OCI-LY7 (cell line): ENCODE results near the gene HDAC4. TPM values are rescaled to one million over a fixed set of nuclear protein-coding genes. Genes with fewer than 3 reads are reported as not detected.

Experiments used
- BruUV-seq: library from RNA; stranded (reverse); fragments of 400-500 nt; replicated peaks from 2 replicates; lab custom pipeline; 2021; lab: Mats Ljungman, UMichigan
- CTCF ChIA-PET: fragments of 300-600 bp; sonication (Branson Sonifier 250); formaldehyde crosslinking; loops from one replicate; lab custom pipeline; 2022; ENCODE audit warnings: antibody characterized with exemption; ENCODE audit not compliant: unreplicated experiment; lab: Charles Lee
- POLR2A ChIA-PET: fragments of 300-600 bp; sonication (Branson Sonifier 250); formaldehyde crosslinking; loops from one replicate; lab custom pipeline; 2022; ENCODE audit warnings: antibody characterized with exemption; lab: Charles Lee
- DNase-seq: peaks from one replicate; pipeline ENCODE4 v3.0.0-alpha.2; 2015; ENCODE audit warnings: low spot score
- H2AFZ ChIP-seq: fragments of 200-600 bp; sonication (generic), shearing (Covaris generic); 2 replicates; pipeline ENCODE4 v1.6.1; 2014; ENCODE audit warnings: mild to moderate bottlenecking, antibody characterized with exemption, low read length, moderate library complexity
- H3K27ac ChIP-seq: fragments of 200-600 bp; sonication (generic); 2 replicates; pipeline ENCODE4 v1.5.1; 2014; ENCODE audit warnings: mixed run types, low read depth, mild to moderate bottlenecking, moderate library complexity, low read length, inconsistent platforms; ENCODE audit not compliant: poor library complexity, severe bottlenecking
- H3K36me3 ChIP-seq: fragments of 200-600 bp; sonication (generic); 2 replicates; pipeline ENCODE4 v1.6.1; 2014; ENCODE audit warnings: mild to moderate bottlenecking, antibody characterized with exemption, low read length, moderate library complexity, mixed read lengths; ENCODE audit not compliant: insufficient read depth
- H3K4me1 ChIP-seq: fragments of 200-600 bp; sonication (generic); 2 replicates; pipeline ENCODE4 v1.5.1; 2014; ENCODE audit warnings: mild to moderate bottlenecking, low read length; ENCODE audit not compliant: insufficient read depth, poor library complexity, severe bottlenecking
- H3K4me2 ChIP-seq: fragments of 200-600 bp; sonication (generic); 2 replicates; pipeline ENCODE4 v1.6.1; 2014; ENCODE audit warnings: mild to moderate bottlenecking, low read length
- H3K4me3 ChIP-seq: fragments of 200-600 bp; sonication (generic); 2 replicates; pipeline ENCODE4 v1.5.1; 2014; ENCODE audit warnings: mild to moderate bottlenecking, low read depth, low read length; ENCODE audit not compliant: poor library complexity, severe bottlenecking
- H3K79me2 ChIP-seq: fragments of 200-600 bp; sonication (generic); 2 replicates; pipeline ENCODE4 v1.6.1; 2016; ENCODE audit warnings: low read depth, mild to moderate bottlenecking, low read length, moderate library complexity, mixed read lengths; ENCODE audit not compliant: insufficient read depth
- H3K9me2 ChIP-seq: fragments of 200-600 bp; sonication (generic); 2 replicates; pipeline ENCODE4 v1.6.1; 2016; ENCODE audit warnings: mild to moderate bottlenecking, low read length, mixed read lengths; ENCODE audit not compliant: insufficient read depth
- H3K9me3 ChIP-seq: fragments of 200-600 bp; sonication (generic); 2 replicates; pipeline ENCODE4 v1.6.1; 2014; ENCODE audit warnings: mild to moderate bottlenecking, mixed run types, low read length, mixed read lengths
- H4K20me1 ChIP-seq: fragments of 200-600 bp; sonication (generic); 2 replicates; pipeline ENCODE4 v1.6.1; 2014; ENCODE audit warnings: mild to moderate bottlenecking, antibody characterized with exemption, low read length, moderate library complexity, mixed read lengths; ENCODE audit not compliant: insufficient read depth
- EZH2phosphoT487 ChIP-seq: fragments of 200-600 bp; sonication (generic); IDR thresholded peaks from 2 replicates; pipeline ENCODE4 v1.6.1; 2018; ENCODE audit warnings: low read depth, borderline replicate concordance, mild to moderate bottlenecking, mixed run types, antibody characterized with exemption, low read length, moderate library complexity, mixed read lengths
- intact Hi-C: fragments of 100-400 bp; cut with micrococcal nuclease; formaldehyde crosslinking; loops from one replicate; pipeline ENCODE4 v1.10.0; 2022; ENCODE audit not compliant: unreplicated experiment
- total RNA-seq, 2 experiments: library from RNA; depleted of rRNA in 1 of 2; stranded (reverse); fragments of >200 nt in 1 of 2; shearing (Covaris generic) in 1 of 2; gene quantifications; 2 replicates each; pipeline ENCODE4 v1.2.3, GENCODE V29; 2014 to 2022
- TF ChIP-seq, protein P1 (sequence below): fragments of 200-600 bp; sonication (generic); conservative IDR thresholded peaks from 2 replicates; pipeline ENCODE4 v1.5.1; 2014; ENCODE audit warnings: mild to moderate bottlenecking, antibody characterized with exemption, low read length, moderate library complexity, mixed read lengths

HDAC4 gene
- total RNA-seq, 2 experiments from 2014 or later = 10.2 to 20.6 TPM

DNA sequence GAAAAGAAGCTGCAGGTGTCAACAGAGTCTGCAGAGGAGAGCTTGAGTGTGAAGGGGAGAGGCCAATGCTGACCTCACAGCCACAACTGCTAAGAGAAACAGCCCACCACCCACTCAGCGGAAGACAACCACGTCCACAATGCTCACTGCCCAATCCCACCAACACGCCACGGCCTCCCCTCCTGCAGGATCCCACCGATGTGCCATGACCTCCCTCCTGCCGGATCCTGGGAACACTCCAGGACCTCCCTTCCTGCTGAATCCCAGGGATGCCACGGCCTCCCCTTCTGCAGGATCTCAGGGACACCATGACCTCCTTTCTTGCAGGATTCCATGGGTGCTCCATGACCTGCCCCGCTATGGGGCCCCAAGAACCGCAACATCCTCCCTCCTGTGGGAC is 285.2 kb downstream of the HDAC4 start:
- ChIA-PET POLR2A (no interaction called here), CTCF (no interaction called here)
- no peak for TF ChIP-seq EZH2phosphoT487
- TF ChIP-seq, protein P1, sequence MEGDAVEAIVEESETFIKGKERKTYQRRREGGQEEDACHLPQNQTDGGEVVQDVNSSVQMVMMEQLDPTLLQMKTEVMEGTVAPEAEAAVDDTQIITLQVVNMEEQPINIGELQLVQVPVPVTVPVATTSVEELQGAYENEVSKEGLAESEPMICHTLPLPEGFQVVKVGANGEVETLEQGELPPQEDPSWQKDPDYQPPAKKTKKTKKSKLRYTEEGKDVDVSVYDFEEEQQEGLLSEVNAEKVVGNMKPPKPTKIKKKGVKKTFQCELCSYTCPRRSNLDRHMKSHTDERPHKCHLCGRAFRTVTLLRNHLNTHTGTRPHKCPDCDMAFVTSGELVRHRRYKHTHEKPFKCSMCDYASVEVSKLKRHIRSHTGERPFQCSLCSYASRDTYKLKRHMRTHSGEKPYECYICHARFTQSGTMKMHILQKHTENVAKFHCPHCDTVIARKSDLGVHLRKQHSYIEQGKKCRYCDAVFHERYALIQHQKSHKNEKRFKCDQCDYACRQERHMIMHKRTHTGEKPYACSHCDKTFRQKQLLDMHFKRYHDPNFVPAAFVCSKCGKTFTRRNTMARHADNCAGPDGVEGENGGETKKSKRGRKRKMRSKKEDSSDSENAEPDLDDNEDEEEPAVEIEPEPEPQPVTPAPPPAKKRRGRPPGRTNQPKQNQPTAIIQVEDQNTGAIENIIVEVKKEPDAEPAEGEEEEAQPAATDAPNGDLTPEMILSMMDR = no peak
- Histone ChIP-seq H3K9me2 (no peaks in the 10 kb centered on the region), H3K4me2 (no peak overlapping the region), H3K27ac (no peak overlapping the region), H2AFZ (no peak overlapping the region), H3K9me3 (no peaks in the 10 kb centered on the region), H3K36me3 (no peaks in the 10 kb centered on the region), H4K20me1 (no peaks in the 10 kb centered on the region), H3K4me1 (no peaks in the 10 kb centered on the region), H3K4me3 (no peak overlapping the region), H3K79me2 (no peaks in the 10 kb centered on the region)
- BruUV-seq = no TSS peak
- no peak for DNase-seq
- intact Hi-C loops = no loop called here

GRCh38 chr2:239114616-239115265 is 286.1 kb downstream of the HDAC4 start:
- Histone ChIP-seq H3K27ac (no peak overlapping the region), H4K20me1 (no peaks in the 10 kb centered on the region), H3K79me2 (no peaks in the 10 kb centered on the region), H3K9me3 (no peaks in the 10 kb centered on the region), H3K4me2 (no peak overlapping the region), H2AFZ (no peak overlapping the region), H3K4me3 (no peak overlapping the region), H3K36me3 (no peaks in the 10 kb centered on the region), H3K9me2 (no peaks in the 10 kb centered on the region), H3K4me1 (no peaks in the 10 kb centered on the region)
- no peak for DNase-seq
- intact Hi-C loops = no loop called here
- CTCF ChIA-PET = no interaction called here
- no TSS peak for BruUV-seq
- POLR2A ChIA-PET = no interaction called here
- TF ChIP-seq, protein P1 = no peak
- TF ChIP-seq EZH2phosphoT487 = no peak

DNA sequence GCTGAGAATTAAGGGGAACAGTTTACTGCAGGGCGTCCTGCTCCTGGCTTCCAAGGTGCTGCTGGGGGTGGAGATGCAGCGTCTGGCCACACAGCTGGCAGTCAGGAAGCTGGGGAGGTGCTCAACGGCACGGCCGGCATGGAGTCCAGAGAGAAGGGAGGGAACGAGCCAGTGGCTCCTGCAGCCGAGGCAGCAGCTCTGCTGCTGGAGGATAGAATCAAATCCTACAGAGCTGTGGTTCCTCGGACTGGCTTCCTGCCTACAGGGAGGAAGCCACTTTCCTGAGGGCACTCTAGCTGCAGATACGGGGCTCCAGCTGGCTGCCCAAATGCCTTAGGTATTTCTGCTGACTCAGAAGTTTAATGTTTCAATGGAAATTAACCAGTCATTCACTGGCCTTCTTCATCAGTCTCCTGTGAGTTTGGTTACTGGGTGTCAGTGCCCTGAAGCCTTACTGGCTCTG is 286.7 kb downstream of the HDAC4 start:
- H3K4me2 ChIP-seq = no peak overlapping the region

More for the DNA sequence above, 286.7 kb downstream of the HDAC4 start:
- H3K4me3 ChIP-seq = no peak overlapping the region
- no peak for TF ChIP-seq EZH2phosphoT487
- no peaks in the 10 kb centered on the region for H4K20me1 ChIP-seq
- no peaks in the 10 kb centered on the region for H3K9me2 ChIP-seq
- H3K27ac ChIP-seq = no peak overlapping the region
- intact Hi-C loops = no loop called here
- no peak overlapping the region for H2AFZ ChIP-seq
- H3K79me2 ChIP-seq = no peaks in the 10 kb centered on the region
- no peak for DNase-seq
- no peaks in the 10 kb centered on the region for H3K4me1 ChIP-seq
- ChIA-PET CTCF (no interaction called here), POLR2A (no interaction called here)
- no TSS peak for BruUV-seq
- H3K36me3 ChIP-seq = no peaks in the 10 kb centered on the region
- H3K9me3 ChIP-seq = no peaks in the 10 kb centered on the region
